GM12892 (cell line): ENCODE measurements around the gene OOSP1.

Experiments
- DNase-seq: peaks from one replicate; pipeline ENCODE4 v3.0.0; 2011; ENCODE audit not compliant: insufficient read length
- FAIRE-seq: peaks from 2 replicates; lab custom pipeline; 2011; peaks lifted over from hg19 to GRCh38; lab: Jason Lieb, UNC
- POLR2A ChIP-seq: IDR thresholded peaks from 2 replicates; pipeline ENCODE4 v1.6.1; 2011; ENCODE audit warnings: low read depth, low read length, control low read depth
- POLR2AphosphoS5 ChIP-seq: IDR thresholded peaks from 2 replicates; pipeline ENCODE4 v1.6.1; 2011; ENCODE audit warnings: low read depth, low read length, control low read depth
- TAF1 ChIP-seq: IDR thresholded peaks from 2 replicates; pipeline ENCODE4 v1.6.1; 2011; ENCODE audit warnings: low read depth, mild to moderate bottlenecking, control low read depth, low read length, borderline replicate concordance

The OOSP1 gene

DNA sequence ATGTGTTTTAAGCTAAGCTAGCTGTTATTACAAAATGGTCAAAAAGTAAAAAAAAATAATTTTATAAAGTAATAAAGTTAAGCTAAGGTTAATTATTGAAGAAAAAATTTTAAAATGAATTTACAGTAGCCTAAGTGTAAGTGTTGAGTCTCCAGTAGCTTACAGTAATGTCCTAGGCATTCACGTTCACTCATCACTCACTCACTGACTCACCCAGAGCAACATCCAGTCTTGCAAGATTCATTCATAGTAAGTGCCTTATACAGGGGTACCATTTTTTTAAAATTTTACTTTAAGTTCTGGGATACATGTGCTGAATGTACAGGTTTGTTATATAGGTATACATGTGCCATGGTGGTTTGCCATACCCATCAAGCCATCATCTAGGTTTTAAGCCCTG, 67.1 kb downstream of the OOSP1 start:
- TF ChIP-seq POLR2AphosphoS5 (no peak), POLR2A (no peak), TAF1 (no peak)
- DNase-seq (no peak), FAIRE-seq (no peak)
